Thymus (tissue), 11 donors: ENCODE data around the gene RING1. TPM values are rescaled to one million over a fixed set of nuclear protein-coding genes. Genes with fewer than 3 reads are reported as not detected.

Experiments used
- DNase-seq, 9 donors: peaks; one replicate each; pipeline ENCODE4 v3.0.0-alpha.2; 2013; ENCODE audit warnings: low spot score in 9 of 9, low read depth in 6 of 9, missing footprints in 1 of 9
- H3K27ac ChIP-seq, 2 donors: one replicate each; pipeline ENCODE4 v1.5.1; 2013; ENCODE audit warnings: control low read depth in 1 of 2, low read depth in 1 of 2, low read length in 1 of 2, mild to moderate bottlenecking in 1 of 2, moderate library complexity in 1 of 2
- H3K27me3 ChIP-seq, 2 donors: one replicate each; pipeline ENCODE4 v1.5.1; 2013; ENCODE audit warnings: low read length in 1 of 2; ENCODE audit not compliant: control insufficient read depth in 2 of 2, insufficient read depth in 1 of 2
- H3K36me3 ChIP-seq, 2 donors: one replicate each; pipeline ENCODE4 v1.5.1; 2013; ENCODE audit warnings: low read length in 1 of 2, mild to moderate bottlenecking in 1 of 2, moderate library complexity in 1 of 2; ENCODE audit not compliant: control insufficient read depth in 2 of 2, insufficient read depth in 2 of 2
- H3K4me1 ChIP-seq, 2 donors: one replicate each; pipeline ENCODE4 v1.5.1; 2013; ENCODE audit warnings: low read length in 2 of 2; ENCODE audit not compliant: control insufficient read depth in 2 of 2, insufficient read depth in 2 of 2
- H3K4me3 ChIP-seq, 2 donors: one replicate each; pipeline ENCODE4 v1.5.1; 2013; ENCODE audit warnings: low read length in 2 of 2, control low read depth in 1 of 2, mild to moderate bottlenecking in 1 of 2
- H3K9me3 ChIP-seq, 2 donors: one replicate each; pipeline ENCODE4 v1.5.1; 2013; ENCODE audit warnings: low read length in 1 of 2, mild to moderate bottlenecking in 1 of 2; ENCODE audit not compliant: control insufficient read depth in 2 of 2, insufficient read depth in 1 of 2
- WGBS: extraction: QIAGEN DNeasy Blood & Tissue Kit; methylation state at CpG from one replicate; pipeline ENCODE4 v1.1.7; 2013; 5-methylcytosine and 5-hydroxymethylcytosine counted together
- polyA plus RNA-seq: library from polyadenylated mRNA; stranded (reverse); fragments of 200-250 nt; gene quantifications from one replicate; pipeline ENCODE4 v1.2.3, GENCODE V29; 2013
- total RNA-seq: library from RNA; stranded (reverse); fragments of 120-200 nt; gene quantifications from one replicate; pipeline ENCODE4 v1.2.4, GENCODE V29; 2013
- donor health status: healthy.

Gene RING1
- total and polyA plus RNA-seq, 2 donors = 35.0 to 62.6 TPM

- no peaks in the 10 kb centered on the region for H3K36me3 ChIP-seq
- no peak for DNase-seq
- peaks cover 0 to 6% of the 10 kb centered on the region in 2 donors for H3K4me1 ChIP-seq
- no peak overlapping the region for H3K27ac ChIP-seq
- H3K27me3 ChIP-seq = peaks cover 2 to 42% of the 10 kb centered on the region in 2 donors
- H3K4me3 ChIP-seq = no peak overlapping the region
- WGBS = 76% methylated on average over 1 of the region's 1 CpG
- no peaks in the 10 kb centered on the region for H3K9me3 ChIP-seq
Observed at GRCh38 chr6:33243476-33243875, 35.2 kb downstream of the RING1 start.

DNA sequence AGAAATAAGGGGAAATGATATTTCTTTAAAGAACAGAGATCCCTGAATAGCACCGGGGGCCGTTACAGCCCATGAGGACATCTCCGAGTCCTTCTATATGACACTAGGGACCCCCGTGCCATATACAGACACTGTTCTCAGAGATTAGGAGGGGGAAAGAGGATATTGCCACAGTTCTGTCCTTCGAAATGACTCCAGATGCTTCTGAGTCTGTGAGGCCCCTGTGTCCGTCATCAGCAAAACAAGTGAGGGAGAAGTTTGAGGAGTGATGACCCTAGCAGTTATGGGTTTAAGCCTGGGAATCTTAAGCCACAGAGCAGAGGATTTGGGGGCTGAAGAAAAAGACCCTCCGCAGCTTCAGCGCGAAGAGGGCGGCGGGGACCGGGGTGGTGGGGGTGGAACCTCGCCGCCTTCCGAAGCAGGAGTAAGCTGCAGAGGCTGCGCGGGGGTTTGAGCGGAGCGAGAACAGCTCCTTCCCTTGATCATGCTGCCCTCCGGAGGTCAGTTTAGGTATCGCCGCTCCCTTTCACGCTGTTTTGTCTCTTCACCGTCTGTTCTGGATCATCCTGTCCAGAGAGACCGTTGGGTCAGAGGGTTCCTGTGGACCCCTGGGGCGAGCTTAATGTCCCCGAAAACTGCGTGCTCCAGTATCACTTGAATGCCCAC is 39.8 kb downstream of the RING1 start:
- 2% methylated on average over 28 of the region's 28 CpGs for WGBS
- peak; percentile 81 to 97 (median 93) for DNase-seq
- peaks cover 13 to 16% of the 10 kb centered on the region in 2 donors for H3K36me3 ChIP-seq

GRCh38 chr6:33248643-33248931 is 40.3 kb downstream of the RING1 start:
- H3K36me3 ChIP-seq = peaks cover 14 to 16% of the 10 kb centered on the region in 2 donors
- H3K27me3 ChIP-seq = peaks cover 2 to 29% of the 10 kb centered on the region in 2 donors
- peak overlapping the region; percentile 56 to 61 for H3K4me3 ChIP-seq
- no peak for DNase-seq
- H3K4me1 ChIP-seq = peaks cover 9 to 24% of the 10 kb centered on the region in 2 donors
- peak overlapping the region; percentile 77 to 98 for H3K27ac ChIP-seq
- under 1% methylated on average over 18 of the region's 18 CpGs for WGBS
- H3K9me3 ChIP-seq = no peaks in the 10 kb centered on the region

More for the DNA sequence above, 39.8 kb downstream of the RING1 start:
- peak overlapping the region; percentile 77 to 98 for H3K27ac ChIP-seq
- peak overlapping the region; percentile 56 to 61 for H3K4me3 ChIP-seq
- no peaks in the 10 kb centered on the region for H3K9me3 ChIP-seq
- H3K27me3 ChIP-seq = peaks cover 2 to 31% of the 10 kb centered on the region in 2 donors
- H3K4me1 ChIP-seq = peaks cover 9 to 24% of the 10 kb centered on the region in 2 donors

- Histone ChIP-seq H3K27me3 (peaks cover 2 to 26% of the 10 kb centered on the region in 2 donors), H3K36me3 (peaks cover 15 to 16% of the 10 kb centered on the region in 2 donors), H3K27ac (peak overlapping the region; percentile 84 to 98), H3K4me1 (peaks cover 9 to 24% of the 10 kb centered on the region in 2 donors), H3K4me3 (peak overlapping the region; percentile 56 to 61), H3K9me3 (no peaks in the 10 kb centered on the region)
- WGBS = under 1% methylated on average over 58 of the region's 58 CpGs
- peak; percentile 88 to 99 (median 95) for DNase-seq
Observed at GRCh38 chr6:33248932-33249731, 40.8 kb downstream of the RING1 start.

GRCh38 chr6:33249732-33250630 is 41.7 kb downstream of the RING1 start:
- no peak for DNase-seq
- WGBS = 26% methylated on average over 15 of the region's 15 CpGs
- Histone ChIP-seq H3K4me1 (peaks cover 9 to 24% of the 10 kb centered on the region in 2 donors), H3K36me3 (peaks cover 16 to 19% of the 10 kb centered on the region in 2 donors), H3K27ac (peak overlapping the region; percentile 84 to 98), H3K9me3 (no peaks in the 10 kb centered on the region), H3K27me3 (peaks cover 2 to 26% of the 10 kb centered on the region in 2 donors), H3K4me3 (peak overlapping the region; percentile 56 to 61)

DNA sequence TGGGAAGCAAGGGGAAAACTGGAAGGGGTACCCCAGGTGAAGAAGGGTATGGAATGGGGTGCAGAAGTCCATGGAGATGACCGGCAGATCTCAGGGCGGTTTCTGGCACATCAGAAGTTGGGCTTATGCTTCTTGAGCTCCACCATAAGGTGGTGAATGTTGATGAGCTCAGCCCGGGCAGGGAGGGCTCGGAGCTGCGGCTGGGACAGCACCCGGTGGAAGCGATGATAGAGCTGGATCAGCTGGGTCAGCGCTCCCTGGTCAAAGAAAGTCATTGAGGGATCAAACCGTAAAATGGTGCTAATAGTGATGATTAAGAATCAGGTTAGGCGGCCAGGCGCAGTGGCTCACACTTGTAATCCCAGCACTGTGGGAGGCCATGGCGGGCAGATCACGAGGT is 42.4 kb downstream of the RING1 start:
- no peak for DNase-seq
- Histone ChIP-seq H3K27me3 (peaks cover 2 to 20% of the 10 kb centered on the region in 2 donors), H3K4me3 (no peak overlapping the region), H3K9me3 (no peaks in the 10 kb centered on the region), H3K27ac (no peak overlapping the region), H3K36me3 (peaks cover 16 to 22% of the 10 kb centered on the region in 2 donors), H3K4me1 (peaks cover 9 to 24% of the 10 kb centered on the region in 2 donors)
- WGBS = 98% methylated on average over 13 of the region's 13 CpGs

DNA sequence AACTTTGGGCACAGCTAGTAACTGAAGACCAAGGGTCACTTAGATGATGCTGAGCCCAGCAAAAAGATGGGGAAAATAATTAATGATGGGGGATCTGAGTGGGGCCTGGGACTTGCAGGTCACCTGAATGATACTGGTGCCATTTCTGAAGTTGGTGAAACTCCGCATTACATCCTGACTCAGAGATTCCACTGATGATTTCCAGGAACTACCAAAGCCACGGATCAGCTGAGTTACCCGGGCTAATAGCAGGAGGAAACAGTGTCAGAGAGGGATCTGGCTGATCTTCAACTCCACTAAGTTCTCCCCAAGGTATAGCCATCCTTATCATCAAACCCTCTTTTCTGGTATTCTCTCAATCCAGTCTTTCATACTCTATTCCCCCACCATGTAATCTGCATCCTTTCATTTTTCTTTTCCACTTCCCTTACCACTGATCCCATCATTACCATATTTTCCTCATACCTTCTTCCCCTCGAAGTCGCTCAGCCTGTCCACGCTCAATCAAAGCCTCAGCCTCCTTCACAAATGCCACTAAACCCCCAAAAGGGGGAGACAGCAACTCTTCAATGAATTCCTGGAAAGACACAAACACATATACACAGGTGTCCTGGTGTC is 43.2 kb downstream of the RING1 start:
- Histone ChIP-seq H3K27me3 (peaks cover 2 to 16% of the 10 kb centered on the region in 2 donors), H3K4me1 (peaks cover 9 to 24% of the 10 kb centered on the region in 2 donors), H3K4me3 (no peak overlapping the region), H3K9me3 (no peaks in the 10 kb centered on the region), H3K27ac (no peak overlapping the region), H3K36me3 (peaks cover 16 to 22% of the 10 kb centered on the region in 2 donors)
- DNase-seq = no peak
- 90% methylated on average over 6 of the region's 6 CpGs for WGBS

GRCh38 chr6:33252759-33253158 is 44.5 kb downstream of the RING1 start:
- no peak for DNase-seq
- Histone ChIP-seq H3K27ac (no peak overlapping the region), H3K27me3 (peaks cover 0 to 4% of the 10 kb centered on the region in 2 donors), H3K36me3 (peaks cover 16 to 32% of the 10 kb centered on the region in 2 donors), H3K4me1 (peaks cover 9 to 24% of the 10 kb centered on the region in 2 donors), H3K9me3 (no peaks in the 10 kb centered on the region), H3K4me3 (no peak overlapping the region)
